ENCODE measurements around the gene GPATCH1.

DNA sequence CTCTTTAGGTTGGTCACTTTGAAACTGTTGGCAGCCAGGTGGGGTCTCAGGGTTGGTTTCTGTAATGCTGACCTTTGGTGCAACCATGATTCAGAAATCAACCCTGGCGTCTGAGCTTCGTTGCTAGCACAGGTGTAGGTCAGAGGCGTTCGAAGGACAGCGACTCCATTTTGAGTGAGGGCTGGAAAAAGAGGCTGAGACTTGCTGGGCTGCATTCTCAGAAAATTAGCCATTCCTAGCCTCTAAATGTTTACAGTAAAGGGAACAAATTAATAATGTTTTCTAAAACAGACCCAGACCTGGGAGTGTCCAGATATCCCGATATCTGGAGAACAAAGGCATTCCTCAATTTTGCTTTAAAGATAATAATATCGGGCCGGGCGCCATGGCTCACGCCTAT is 45.5 kb upstream of the GPATCH1 start:
- TF ChIP-seq, protein P1, sequence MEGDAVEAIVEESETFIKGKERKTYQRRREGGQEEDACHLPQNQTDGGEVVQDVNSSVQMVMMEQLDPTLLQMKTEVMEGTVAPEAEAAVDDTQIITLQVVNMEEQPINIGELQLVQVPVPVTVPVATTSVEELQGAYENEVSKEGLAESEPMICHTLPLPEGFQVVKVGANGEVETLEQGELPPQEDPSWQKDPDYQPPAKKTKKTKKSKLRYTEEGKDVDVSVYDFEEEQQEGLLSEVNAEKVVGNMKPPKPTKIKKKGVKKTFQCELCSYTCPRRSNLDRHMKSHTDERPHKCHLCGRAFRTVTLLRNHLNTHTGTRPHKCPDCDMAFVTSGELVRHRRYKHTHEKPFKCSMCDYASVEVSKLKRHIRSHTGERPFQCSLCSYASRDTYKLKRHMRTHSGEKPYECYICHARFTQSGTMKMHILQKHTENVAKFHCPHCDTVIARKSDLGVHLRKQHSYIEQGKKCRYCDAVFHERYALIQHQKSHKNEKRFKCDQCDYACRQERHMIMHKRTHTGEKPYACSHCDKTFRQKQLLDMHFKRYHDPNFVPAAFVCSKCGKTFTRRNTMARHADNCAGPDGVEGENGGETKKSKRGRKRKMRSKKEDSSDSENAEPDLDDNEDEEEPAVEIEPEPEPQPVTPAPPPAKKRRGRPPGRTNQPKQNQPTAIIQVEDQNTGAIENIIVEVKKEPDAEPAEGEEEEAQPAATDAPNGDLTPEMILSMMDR (IDR thresholded peaks at IDR 0.05; ENCODE audit: low read depth, low read length, poor library complexity, severe bottlenecking) = no peak
- no peak for TF ChIP-seq EZH2phosphoT487 (IDR thresholded peaks at IDR 0.05; ENCODE audit: borderline replicate concordance, low read length)
